AG09319 (cell line): ENCODE results near the gene OR52E1.
"Not testable (repeated sequence)": the region's sequence is repeated elsewhere in the genome, so short reads cannot be mapped to it uniquely, and the experiment has no call there.

Experiments used
- DNase-seq: peaks from one replicate; pipeline ENCODE4 v3.0.0-alpha.2; 2010; ENCODE audit warnings: low read depth; ENCODE audit errors: extremely low read depth
- TF ChIP-seq, protein P1 (sequence below): IDR thresholded peaks from 2 replicates; pipeline ENCODE4 v1.5.1; 2011; ENCODE audit warnings: low read depth, mild to moderate bottlenecking, inconsistent platforms, low read length, moderate library complexity

The OR52E1 gene

DNA sequence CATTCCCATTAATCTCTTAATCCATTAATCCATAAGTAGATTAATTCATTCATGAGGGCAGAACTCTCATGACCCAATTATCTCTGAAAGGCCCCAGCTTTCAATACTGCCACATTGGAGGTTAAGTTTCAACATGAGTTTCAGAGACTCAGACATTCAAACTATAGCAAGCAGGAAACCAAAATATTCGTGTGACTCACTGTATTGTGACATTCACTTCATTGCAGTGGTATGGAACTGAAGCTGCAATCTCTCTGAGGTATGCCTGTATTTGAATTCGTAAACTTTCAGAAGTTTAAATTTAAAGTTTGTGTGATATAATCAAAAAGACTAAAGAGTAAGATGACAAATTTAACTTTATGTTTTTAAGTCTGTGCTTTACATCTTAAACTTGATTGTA, 26.0 kb upstream of the OR52E1 start:
- TF ChIP-seq, protein P1, sequence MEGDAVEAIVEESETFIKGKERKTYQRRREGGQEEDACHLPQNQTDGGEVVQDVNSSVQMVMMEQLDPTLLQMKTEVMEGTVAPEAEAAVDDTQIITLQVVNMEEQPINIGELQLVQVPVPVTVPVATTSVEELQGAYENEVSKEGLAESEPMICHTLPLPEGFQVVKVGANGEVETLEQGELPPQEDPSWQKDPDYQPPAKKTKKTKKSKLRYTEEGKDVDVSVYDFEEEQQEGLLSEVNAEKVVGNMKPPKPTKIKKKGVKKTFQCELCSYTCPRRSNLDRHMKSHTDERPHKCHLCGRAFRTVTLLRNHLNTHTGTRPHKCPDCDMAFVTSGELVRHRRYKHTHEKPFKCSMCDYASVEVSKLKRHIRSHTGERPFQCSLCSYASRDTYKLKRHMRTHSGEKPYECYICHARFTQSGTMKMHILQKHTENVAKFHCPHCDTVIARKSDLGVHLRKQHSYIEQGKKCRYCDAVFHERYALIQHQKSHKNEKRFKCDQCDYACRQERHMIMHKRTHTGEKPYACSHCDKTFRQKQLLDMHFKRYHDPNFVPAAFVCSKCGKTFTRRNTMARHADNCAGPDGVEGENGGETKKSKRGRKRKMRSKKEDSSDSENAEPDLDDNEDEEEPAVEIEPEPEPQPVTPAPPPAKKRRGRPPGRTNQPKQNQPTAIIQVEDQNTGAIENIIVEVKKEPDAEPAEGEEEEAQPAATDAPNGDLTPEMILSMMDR: no peak
- no peak for DNase-seq

- TF ChIP-seq, protein P1: no peak
- no peak for DNase-seq
Measured at GRCh38 chr11:5046226-5046625, 23.1 kb upstream of the OR52E1 start, which contains the start of gene OR52J3. OR52J3 (plus strand) TSS chr11:5046526; CDS start chr11:5046526, 0 bp downstream.

- TF ChIP-seq, protein P1: no peak
- DNase-seq: no peak
Measured at GRCh38 chr11:5046754-5047330, 22.5 kb upstream of the OR52E1 start.

- DNase-seq: not testable (repeated sequence)
Measured at GRCh38 chr11:5058679-5059078, 10.7 kb upstream of the OR52E1 start.

DNA sequence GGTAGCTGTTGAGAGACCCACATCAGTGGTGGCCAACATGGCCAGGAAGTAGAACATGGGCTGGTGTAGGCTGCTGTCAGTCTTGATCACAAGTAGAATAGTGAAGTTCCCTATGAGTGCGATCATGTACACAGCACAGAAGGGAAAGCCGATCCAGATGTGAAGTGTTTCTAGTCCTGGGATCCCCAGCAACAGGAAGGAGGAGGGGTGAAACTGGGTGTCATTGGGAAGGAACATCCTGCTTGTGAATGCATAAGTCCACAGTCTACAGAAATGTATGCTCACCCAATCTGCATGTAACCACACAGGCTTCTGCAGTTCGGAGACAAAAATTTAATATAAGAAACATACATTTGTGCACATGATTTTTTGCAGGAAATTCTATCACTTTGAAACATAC, 10.0 kb upstream of the OR52E1 start, which contains the start of gene OR52E2:
TSS of gene OR52E2 (minus strand) at position 237 of the 400 bp plus-strand sequence. CDS start at position 237, 0 bp downstream.
- TF ChIP-seq, protein P1: no peak
- no peak for DNase-seq

- no peak for DNase-seq
- TF ChIP-seq, protein P1: no peak
Measured at GRCh38 chr11:5065027-5065426, 4.3 kb upstream of the OR52E1 start.

GRCh38 chr11:5071799-5072198, 2.4 kb downstream of the OR52E1 start:
- TF ChIP-seq, protein P1: no peak
- DNase-seq: no peak

DNA sequence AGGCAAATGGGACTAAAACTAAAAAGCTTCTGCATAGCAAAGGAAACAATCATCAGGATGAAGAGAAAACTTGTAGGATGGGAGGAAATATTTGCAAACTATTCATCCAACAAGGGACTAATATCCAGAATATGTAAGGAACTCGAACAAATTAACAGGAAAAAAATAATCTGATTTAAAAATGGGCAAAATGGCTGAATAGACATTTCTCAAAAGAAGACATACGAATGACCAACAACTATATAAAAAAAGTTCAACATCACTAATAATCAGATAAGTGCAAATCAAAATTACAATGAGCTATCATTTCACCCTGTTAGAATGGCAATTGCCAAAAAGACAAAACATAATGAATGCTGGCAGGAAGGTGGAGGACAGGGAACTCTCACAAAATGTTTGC, 12.0 kb downstream of the OR52E1 start:
- TF ChIP-seq, protein P1: no peak
- DNase-seq: no peak
